Colonic mucosa (tissue), 4 donors: ENCODE results near the gene VIT. TPM values are rescaled to one million over a fixed set of nuclear protein-coding genes. Genes with fewer than 3 reads are reported as not detected.
"Not testable (repeated sequence)": the region's sequence is repeated elsewhere in the genome, so short reads cannot be mapped to it uniquely, and the experiment has no call there.

ENCODE experiments used
- DNase-seq: peaks from one replicate; pipeline ENCODE4 v3.0.0-alpha.2; 2020
- H3K27ac ChIP-seq: fragments of 200-600 bp; one replicate; pipeline ENCODE4 v1.8.0; 2021
- H3K27me3 ChIP-seq: fragments of 200-600 bp; one replicate; pipeline ENCODE4 v1.8.0; 2021
- H3K36me3 ChIP-seq: fragments of 200-600 bp; one replicate; pipeline ENCODE4 v1.8.0; 2021
- H3K4me1 ChIP-seq: fragments of 200-600 bp; one replicate; pipeline ENCODE4 v1.8.0; 2021; ENCODE audit warnings: mild to moderate bottlenecking
- H3K4me3 ChIP-seq: fragments of 200-600 bp; one replicate; pipeline ENCODE4 v1.8.0; 2021
- H3K9ac ChIP-seq, 2 donors: one replicate each; pipeline ENCODE4 v1.7.0; 2013; ENCODE audit warnings: control low read depth in 2 of 2, low read depth in 2 of 2, low read length in 2 of 2
- H3K9me3 ChIP-seq: fragments of 200-600 bp; one replicate; pipeline ENCODE4 v1.8.0; 2021
- CTCF ChIP-seq: fragments of 200-600 bp; IDR thresholded peaks from one replicate; pipeline ENCODE4 v1.8.0; 2022; ENCODE audit warnings: antibody characterized with exemption, mild to moderate bottlenecking
- intact Hi-C: fragments of 100-400 bp; cut with DNase I; formaldehyde crosslinking; loops from one replicate; pipeline ENCODE4 v1.14.1; 2022
- total RNA-seq, 2 donors: library from RNA; stranded (reverse); fragmentation: NEBNext Ultra II Directional in 1 of 2; extraction: Animal tissue kit (Norgen Biotek cat#: 25700) in 1 of 2; gene quantifications; one replicate each; pipeline ENCODE4 v1.2.1, GENCODE V29; 2021
- donor health status: healthy.
- donor health status: DM: no; HTN: no; CAD: no.
- donor health status: DM: no; HTN: no; CAD: no.

The VIT gene
- total RNA-seq, 2 donors from 2014 or later = 0.20 to 0.21 TPM

- no peaks in the 10 kb centered on the region for H3K36me3 ChIP-seq
- no peak overlapping the region for H3K27ac ChIP-seq
- TF ChIP-seq CTCF = no peak
- intact Hi-C loops = no loop called here
- no peak overlapping the region for H3K4me3 ChIP-seq
- H3K9me3 ChIP-seq = no peaks in the 10 kb centered on the region
- H3K9ac ChIP-seq = no peak overlapping the region
- peaks cover 6% of the 10 kb centered on the region for H3K4me1 ChIP-seq
- no peak for DNase-seq
- no peaks in the 10 kb centered on the region for H3K27me3 ChIP-seq
These were observed 127.8 kb downstream of the VIT start for GRCh38 chr2:36824273-36824672.

GRCh38 chr2:36824683-36825082, 128.2 kb downstream of the VIT start:
- H3K4me3 ChIP-seq, H3K4me1 ChIP-seq, H3K36me3 ChIP-seq, intact Hi-C loops, DNase-seq, H3K9me3 ChIP-seq, H3K27me3 ChIP-seq, H3K27ac ChIP-seq, H3K9ac ChIP-seq: not testable (repeated sequence)

GRCh38 chr2:36831185-36831584, 134.7 kb downstream of the VIT start:
- Histone ChIP-seq H3K27me3 (no peaks in the 10 kb centered on the region), H3K27ac (no peak overlapping the region), H3K9ac (no peak overlapping the region), H3K4me1 (no peaks in the 10 kb centered on the region), H3K4me3 (no peak overlapping the region), H3K9me3 (no peaks in the 10 kb centered on the region), H3K36me3 (no peaks in the 10 kb centered on the region)
- DNase-seq = no peak
- no peak for TF ChIP-seq CTCF
- intact Hi-C loops = no loop called here

GRCh38 chr2:36834203-36834602, 137.7 kb downstream of the VIT start:
- no peak overlapping the region for H3K9ac ChIP-seq
- H3K36me3 ChIP-seq = no peaks in the 10 kb centered on the region
- H3K9me3 ChIP-seq = no peaks in the 10 kb centered on the region
- H3K27me3 ChIP-seq = no peaks in the 10 kb centered on the region
- H3K27ac ChIP-seq = no peak overlapping the region
- H3K4me3 ChIP-seq = no peak overlapping the region
- intact Hi-C loops = no loop called here
- DNase-seq = no peak
- no peaks in the 10 kb centered on the region for H3K4me1 ChIP-seq
- no peak for TF ChIP-seq CTCF

- Histone ChIP-seq H3K4me3 (no peak overlapping the region), H3K36me3 (no peaks in the 10 kb centered on the region), H3K9ac (no peak overlapping the region), H3K4me1 (no peaks in the 10 kb centered on the region), H3K27me3 (no peaks in the 10 kb centered on the region), H3K9me3 (no peaks in the 10 kb centered on the region), H3K27ac (no peak overlapping the region)
- DNase-seq = no peak
- intact Hi-C loops = no loop called here
- TF ChIP-seq CTCF = no peak
These were observed 138.4 kb downstream of the VIT start for GRCh38 chr2:36834731-36835524.

- Histone ChIP-seq H3K4me1 (no peaks in the 10 kb centered on the region), H3K27me3 (no peaks in the 10 kb centered on the region), H3K27ac (no peak overlapping the region), H3K36me3 (no peaks in the 10 kb centered on the region), H3K9me3 (no peaks in the 10 kb centered on the region), H3K9ac (no peak overlapping the region), H3K4me3 (no peak overlapping the region)
- no peak for TF ChIP-seq CTCF
- intact Hi-C loops = no loop called here
- no peak for DNase-seq
These were observed 143.6 kb downstream of the VIT start for GRCh38 chr2:36839976-36840617.
